ENCODE results near the gene LHFPL4. TPM values are rescaled to one million over a fixed set of nuclear protein-coding genes. Genes with fewer than 3 reads are reported as not detected.

The LHFPL4 gene
- total and polyA plus RNA-seq, 8 donors: 0.35 to 3.9 (median 1.1) TPM

GRCh38 chr3:9542182-9542581, 11.4 kb downstream of the LHFPL4 start:
- H3K36me3 ChIP-seq: no peaks in the 10 kb centered on the region
- TF ChIP-seq, protein P1, sequence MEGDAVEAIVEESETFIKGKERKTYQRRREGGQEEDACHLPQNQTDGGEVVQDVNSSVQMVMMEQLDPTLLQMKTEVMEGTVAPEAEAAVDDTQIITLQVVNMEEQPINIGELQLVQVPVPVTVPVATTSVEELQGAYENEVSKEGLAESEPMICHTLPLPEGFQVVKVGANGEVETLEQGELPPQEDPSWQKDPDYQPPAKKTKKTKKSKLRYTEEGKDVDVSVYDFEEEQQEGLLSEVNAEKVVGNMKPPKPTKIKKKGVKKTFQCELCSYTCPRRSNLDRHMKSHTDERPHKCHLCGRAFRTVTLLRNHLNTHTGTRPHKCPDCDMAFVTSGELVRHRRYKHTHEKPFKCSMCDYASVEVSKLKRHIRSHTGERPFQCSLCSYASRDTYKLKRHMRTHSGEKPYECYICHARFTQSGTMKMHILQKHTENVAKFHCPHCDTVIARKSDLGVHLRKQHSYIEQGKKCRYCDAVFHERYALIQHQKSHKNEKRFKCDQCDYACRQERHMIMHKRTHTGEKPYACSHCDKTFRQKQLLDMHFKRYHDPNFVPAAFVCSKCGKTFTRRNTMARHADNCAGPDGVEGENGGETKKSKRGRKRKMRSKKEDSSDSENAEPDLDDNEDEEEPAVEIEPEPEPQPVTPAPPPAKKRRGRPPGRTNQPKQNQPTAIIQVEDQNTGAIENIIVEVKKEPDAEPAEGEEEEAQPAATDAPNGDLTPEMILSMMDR (IDR thresholded peaks at IDR 0.05): no peak
- no peak overlapping the region for H3K27ac ChIP-seq
- no peaks in the 10 kb centered on the region for H3K4me1 ChIP-seq
- intact Hi-C loops (cut with DNase I): no loop called here
- no peak for FAIRE-seq
- H3K27me3 ChIP-seq: no peaks in the 10 kb centered on the region
- no peak for ATAC-seq
- no peaks in the 10 kb centered on the region for H3K9me3 ChIP-seq
- no peak overlapping the region for H3K4me3 ChIP-seq
- no peak for DNase-seq
- 70 to 81% methylated on average over 3 of the region's 3 CpGs for WGBS, 2 donors

DNA sequence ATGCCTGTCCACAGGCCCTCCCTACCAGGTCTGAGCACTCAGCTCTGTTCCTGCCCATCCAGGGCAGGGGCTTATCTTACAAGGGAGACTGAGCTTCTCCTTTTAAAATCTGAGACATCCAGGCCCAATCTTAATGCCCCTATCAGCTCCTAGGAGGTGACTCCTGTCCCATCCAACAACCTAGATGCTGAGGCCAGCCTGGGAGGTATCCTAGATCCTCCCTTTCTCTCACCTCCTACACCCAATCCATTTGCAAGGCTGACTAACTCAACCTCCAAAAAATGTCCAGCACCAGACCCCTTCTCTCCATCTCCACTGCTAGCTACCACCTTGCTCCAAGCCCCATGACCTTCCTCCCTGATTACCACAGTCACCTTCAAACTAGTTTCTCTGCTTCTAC, 17.4 kb downstream of the LHFPL4 start:
- no peak for FAIRE-seq
- no peak overlapping the region for H3K27ac ChIP-seq
- H3K36me3 ChIP-seq: no peaks in the 10 kb centered on the region
- no peak overlapping the region for H3K4me3 ChIP-seq
- DNase-seq: no peak
- no peaks in the 10 kb centered on the region for H3K4me1 ChIP-seq
- no peak for ATAC-seq
- TF ChIP-seq, protein P1 (IDR thresholded peaks at IDR 0.05): no peak
- peaks cover 0 to 4% (median 0%) of the 10 kb centered on the region in 4 donors for H3K27me3 ChIP-seq
- intact Hi-C loops (cut with DNase I): no loop called here
- no peaks in the 10 kb centered on the region for H3K9me3 ChIP-seq

- H3K9me3 ChIP-seq: no peaks in the 10 kb centered on the region
- DNase-seq (no peak), ATAC-seq (no peak), FAIRE-seq (no peak)
- H3K36me3 ChIP-seq: no peaks in the 10 kb centered on the region
- H3K27ac ChIP-seq: no peak overlapping the region
- peaks cover 0 to 4% (median 0%) of the 10 kb centered on the region in 4 donors for H3K27me3 ChIP-seq
- TF ChIP-seq, protein P1 (IDR thresholded peaks at IDR 0.05): no peak
- 32 to 41% methylated on average over 3 of the region's 3 CpGs for WGBS, 2 donors
- no peaks in the 10 kb centered on the region for H3K4me1 ChIP-seq
- H3K4me3 ChIP-seq: no peak overlapping the region
- intact Hi-C loops (cut with DNase I): no loop called here
Observed at GRCh38 chr3:9534429-9534828, 19.2 kb downstream of the LHFPL4 start.

DNA sequence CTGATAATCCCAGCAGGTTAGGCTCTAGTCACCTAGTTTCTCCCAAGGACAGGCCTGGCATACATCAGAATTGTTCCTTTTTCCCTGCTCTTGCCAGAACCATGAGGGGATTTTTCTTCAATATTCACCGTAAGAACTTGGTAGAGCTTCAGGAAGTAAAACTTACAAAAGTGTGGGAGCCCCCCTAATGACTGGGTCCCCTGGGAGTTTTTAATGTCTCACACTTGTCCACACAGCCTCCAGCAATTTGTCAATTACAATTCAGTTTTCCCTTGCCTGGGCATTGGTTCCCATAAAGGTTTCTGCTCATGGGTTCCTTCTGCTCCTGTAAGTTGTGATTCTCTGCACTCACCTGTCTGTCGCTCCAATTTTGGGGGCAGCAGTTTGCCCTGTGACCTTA, 28.5 kb downstream of the LHFPL4 start:
- Histone ChIP-seq H3K27me3 (no peaks in the 10 kb centered on the region), H3K36me3 (no peaks in the 10 kb centered on the region), H3K4me1 (no peaks in the 10 kb centered on the region), H3K4me3 (no peak overlapping the region), H3K9me3 (no peaks in the 10 kb centered on the region), H3K27ac (no peak overlapping the region)
- TF ChIP-seq, protein P1 (IDR thresholded peaks at IDR 0.05): no peak
- DNase-seq (no peak), FAIRE-seq (no peak), ATAC-seq (no peak)
- WGBS, 2 donors: 69 to 77% methylated on average over 2 of the region's 2 CpGs
- intact Hi-C loops (cut with DNase I): no loop called here

GRCh38 chr3:9514956-9515355, 38.7 kb downstream of the LHFPL4 start:
- no peak for FAIRE-seq
- Histone ChIP-seq H3K27me3 (peaks cover 0 to 5% (median 0%) of the 10 kb centered on the region in 4 donors), H3K4me1 (no peaks in the 10 kb centered on the region), H3K4me3 (no peak overlapping the region), H3K27ac (no peak overlapping the region), H3K9me3 (no peaks in the 10 kb centered on the region), H3K36me3 (no peaks in the 10 kb centered on the region)
- TF ChIP-seq, protein P1 (IDR thresholded peaks at IDR 0.05): no peak
- 52% methylated on average over 2 of the region's 2 CpGs for WGBS, 2 donors
- intact Hi-C loops (cut with DNase I): no loop called here
- DNase-seq: no peak
- ATAC-seq: no peak
